GM10847 (cell line): Measurements from ENCODE around the gene ZDHHC24.

Source experiments
- POLR2A ChIP-seq: IDR thresholded peaks from 2 replicates; pipeline ENCODE4 v1.6.1; 2011; ENCODE audit not compliant: insufficient read length; ENCODE audit errors: extremely low read depth

Gene ZDHHC24

DNA sequence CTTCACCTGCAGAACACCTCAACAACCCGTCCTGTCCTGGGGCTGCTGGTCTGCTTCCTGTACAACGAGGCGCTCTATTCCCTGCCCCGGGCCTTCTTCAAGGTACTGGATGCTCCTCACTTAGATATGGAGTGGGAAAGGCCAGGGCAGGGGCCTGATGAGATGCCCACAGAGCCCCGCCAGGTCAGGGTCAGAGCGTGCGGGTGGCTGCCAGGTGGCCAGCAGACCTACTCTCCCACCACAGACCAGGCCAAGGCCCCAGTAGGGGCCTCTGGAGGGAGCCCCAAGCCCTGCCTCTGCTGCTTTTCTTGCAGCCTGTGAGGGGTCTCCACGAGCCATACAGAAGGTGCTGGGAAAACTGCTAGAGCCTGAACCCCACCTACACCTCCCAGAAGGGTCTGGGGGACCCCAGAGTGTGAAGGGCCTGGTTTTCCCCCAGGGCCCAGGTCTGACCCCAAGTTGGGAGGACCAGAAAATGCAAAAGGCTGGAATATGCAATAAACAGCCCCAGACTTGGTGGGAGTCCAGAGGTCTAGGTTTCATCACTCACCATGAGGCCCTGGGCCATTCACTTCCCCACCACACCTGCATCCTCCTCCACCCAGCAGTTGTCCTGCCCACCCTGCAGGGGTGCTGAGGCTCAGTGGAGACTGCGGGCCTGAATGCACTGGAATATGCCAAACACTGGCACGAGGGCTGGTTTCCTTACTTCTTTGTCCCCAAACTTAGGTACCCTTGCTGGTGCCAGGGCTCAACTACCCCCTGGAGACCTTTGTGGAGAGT, 14.7 kb downstream of the ZDHHC24 start:
- TF ChIP-seq POLR2A = no peak

DNA sequence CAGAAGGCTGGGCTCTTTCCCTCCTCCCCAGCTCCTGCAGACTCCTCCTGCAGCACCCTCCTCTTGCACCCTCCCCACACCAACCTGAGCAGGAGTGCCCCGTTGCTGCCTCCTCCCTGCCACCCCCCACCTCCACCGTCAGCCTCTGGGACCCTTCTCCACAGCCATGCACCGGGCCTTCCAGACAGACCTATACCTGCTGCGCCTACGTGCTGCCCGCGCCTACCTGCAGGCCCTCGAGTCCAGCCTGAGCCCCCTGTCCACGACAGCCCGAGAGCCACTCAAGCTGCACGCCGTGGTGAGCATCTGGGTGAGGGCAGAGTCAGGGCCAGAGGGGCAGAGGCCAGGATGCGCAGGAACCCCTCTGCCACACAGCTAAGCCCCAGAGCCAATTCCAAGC, 16.2 kb downstream of the ZDHHC24 start:
- TF ChIP-seq POLR2A = no peak

DNA sequence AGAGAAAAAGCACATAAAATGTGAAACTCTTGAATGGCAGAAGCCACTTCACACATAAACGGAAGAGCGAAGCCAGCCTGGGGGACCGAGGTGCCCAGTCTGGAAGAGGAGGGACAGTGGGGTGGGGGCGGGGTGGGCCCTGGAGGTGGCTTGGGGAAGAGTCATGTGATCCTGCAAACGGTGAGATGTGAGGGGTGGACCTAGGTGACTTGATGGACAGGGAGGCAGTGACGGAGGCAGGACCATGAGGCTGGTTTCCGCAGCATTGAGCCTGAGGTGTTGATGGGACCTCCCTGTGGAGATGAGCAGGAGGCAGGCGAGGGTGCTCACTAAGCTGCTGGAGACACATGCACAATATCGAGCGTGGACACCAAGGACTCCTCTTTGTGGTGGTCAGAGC, 16.8 kb downstream of the ZDHHC24 start:
- no peak for TF ChIP-seq POLR2A

DNA sequence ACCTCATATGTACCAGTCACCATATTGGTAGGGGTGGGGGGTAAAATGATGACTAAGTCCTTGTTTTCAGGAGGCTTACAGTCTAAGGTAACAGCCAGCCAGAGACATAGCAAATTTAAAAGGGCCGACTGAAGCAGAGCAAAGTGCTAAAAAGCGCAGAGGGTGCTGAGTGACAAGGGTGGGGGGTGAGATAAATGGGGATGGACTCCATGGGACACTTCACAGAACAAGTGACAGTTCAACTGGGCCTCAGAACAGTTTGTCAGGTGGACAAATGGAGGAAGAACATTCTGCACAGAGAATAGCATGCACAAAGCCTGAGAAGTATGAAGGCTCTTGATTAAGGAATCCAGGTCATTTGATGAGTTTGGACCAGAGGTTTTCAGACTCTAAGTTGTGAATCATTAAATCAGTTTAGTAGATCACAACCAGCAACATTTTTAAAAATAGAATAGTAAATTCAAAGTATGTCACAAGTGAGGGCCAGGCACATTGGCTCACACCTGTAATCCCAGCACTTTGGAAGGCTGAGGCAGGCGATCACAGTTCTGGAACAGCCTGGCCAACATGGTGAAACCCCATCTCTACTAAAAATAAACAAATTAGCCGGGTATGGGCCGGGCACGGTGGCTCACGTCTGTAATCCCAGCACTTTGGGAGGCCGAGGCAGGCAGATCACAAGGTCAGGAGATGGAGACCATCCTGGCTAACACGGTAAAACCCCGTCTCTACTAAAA, 21.4 kb downstream of the ZDHHC24 start:
- TF ChIP-seq POLR2A = no peak

DNA sequence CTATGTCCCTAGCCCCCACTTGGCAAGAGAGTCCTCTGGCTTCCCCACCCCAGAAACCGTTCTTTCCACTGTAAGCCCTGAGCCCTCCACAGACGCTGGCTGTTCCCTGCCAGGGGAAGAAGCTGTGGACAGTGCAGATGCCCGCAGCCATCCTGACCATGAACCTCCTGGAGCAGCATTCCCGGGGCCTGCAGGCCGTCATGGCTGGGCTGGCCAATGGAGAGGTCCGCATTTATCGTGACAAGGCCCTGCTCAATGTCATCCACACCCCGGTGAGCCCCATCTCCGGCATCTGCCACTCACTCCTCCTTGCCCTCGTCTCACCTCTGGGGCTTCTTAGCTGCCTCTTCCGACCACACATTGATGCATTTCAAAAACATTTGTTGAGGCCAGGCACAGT, 22.2 kb downstream of the ZDHHC24 start:
- no peak for TF ChIP-seq POLR2A

DNA sequence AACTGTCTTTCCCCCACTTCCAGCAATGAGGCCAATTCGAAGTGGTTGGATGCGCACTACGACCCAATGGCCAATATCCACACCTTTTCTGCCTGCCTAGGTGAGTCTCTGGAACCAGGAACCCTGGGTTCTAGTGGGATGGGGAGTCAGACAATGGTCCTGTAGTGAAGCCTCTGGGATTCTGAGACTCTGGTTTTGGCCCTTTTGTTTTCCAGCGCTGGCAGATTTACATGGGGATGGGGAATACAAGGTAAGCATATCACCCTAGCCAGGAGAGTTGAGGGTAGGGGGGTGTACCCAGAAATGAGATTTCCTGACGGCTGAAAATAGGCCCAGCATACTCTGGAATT, 34.9 kb downstream of the ZDHHC24 start:
- no peak for TF ChIP-seq POLR2A

DNA sequence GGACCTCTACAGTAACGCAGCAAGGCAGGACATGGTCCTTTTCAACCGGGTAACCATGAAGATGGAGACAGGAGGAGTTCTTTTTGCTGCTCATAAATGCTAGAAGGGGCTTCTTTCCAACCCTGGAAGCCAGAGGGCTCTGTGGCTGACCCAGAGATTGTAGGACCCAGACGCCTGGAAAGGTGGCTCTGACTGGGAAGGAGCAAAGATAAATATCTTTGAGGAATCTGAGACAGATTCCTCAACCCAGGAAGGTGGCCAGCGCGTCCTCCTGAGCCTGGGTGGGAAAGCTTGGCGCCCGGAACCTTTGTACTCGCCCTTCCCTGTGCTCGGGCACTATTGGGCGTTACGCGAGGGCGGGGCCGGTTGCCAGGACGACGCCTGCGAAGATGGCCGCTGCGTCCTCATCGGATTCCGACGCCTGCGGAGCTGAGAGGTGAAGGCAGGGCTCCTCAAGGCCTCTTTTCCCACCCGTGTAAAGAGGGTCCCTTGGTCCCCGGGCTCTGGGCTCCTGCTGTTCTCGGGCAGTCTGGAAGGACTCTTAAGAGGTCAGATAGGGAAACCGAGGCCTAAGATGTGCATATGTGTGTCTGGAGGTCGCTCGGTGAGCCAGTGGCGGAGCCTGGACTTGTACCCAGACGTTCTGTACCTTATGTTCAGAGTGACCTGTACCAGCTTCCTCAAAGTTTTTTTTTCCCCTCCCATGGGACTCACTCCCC, 35.4 kb downstream of the ZDHHC24 start, which contains the start of gene BBS1:
BBS1 (plus strand) TSS at position 365 of the 719 bp plus-strand sequence; CDS start at position 390, 25 bp downstream.
- TF ChIP-seq POLR2A = peak; percentile 34

DNA sequence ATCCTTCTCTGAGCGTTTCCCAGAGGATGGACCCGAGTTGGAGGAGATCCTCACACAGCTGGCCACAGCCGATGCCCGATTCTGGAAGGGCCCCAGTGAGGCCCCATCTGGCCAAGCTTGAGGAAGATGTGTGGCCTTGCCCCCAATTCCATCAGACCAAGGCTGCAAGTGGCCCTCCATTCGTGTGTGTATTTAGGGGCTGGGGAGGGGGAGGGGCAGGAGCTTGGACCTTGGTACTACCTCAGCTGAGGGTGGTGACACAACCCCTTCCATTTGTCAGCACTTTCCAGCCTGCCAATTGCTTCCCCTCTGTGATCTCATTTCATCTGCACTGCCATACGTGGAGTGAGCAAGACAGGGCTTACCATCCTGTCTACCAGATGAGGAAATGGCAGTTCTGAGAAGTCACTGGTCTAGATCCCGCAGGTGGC, 36.7 kb downstream of the ZDHHC24 start:
- TF ChIP-seq POLR2A = no peak

DNA sequence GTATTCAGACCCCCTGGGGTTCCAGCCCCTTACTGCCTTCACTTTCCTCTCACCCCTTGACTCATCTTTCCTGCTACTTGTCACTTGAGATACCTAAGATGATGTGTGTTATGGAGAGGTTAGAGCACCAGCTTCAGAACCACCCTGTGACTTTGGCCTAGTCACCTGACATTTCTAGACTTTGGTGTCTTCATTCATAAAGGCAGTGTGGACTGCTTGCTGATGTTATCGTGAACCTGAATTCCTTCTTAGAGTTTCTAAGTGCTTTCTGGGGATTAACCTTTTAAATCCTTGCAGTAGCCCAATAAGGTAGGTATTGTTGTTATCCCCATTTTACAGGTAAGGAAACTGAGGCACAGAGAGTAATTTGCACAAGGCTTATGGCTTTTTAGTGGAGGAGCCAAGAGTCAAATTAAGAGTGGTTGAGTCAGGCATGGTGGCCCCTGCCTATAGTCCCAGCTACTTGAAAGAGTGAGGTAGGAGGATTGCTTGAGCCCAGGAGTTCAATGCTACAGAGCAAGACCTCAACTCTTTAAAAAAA, 40.5 kb downstream of the ZDHHC24 start:
- no peak for TF ChIP-seq POLR2A

DNA sequence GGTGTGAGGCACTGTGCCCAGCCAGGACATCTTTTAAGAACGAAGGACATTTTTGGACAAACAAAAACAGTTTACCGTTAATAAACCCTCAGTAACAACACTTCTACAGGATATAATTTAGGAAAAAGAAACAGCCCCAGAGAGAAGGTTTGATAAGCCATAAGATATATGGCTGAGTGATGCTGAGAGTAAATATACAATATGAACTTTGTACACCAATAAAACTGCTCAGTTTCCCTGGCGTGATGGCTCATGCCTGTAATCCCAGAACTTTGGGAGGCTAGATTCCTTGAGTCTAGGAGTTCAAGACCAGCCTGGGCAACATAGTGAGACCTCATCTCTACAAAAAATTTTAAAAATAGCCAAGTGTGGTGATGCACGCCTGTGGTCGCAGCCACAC, 47.3 kb downstream of the ZDHHC24 start:
- no peak for TF ChIP-seq POLR2A

DNA sequence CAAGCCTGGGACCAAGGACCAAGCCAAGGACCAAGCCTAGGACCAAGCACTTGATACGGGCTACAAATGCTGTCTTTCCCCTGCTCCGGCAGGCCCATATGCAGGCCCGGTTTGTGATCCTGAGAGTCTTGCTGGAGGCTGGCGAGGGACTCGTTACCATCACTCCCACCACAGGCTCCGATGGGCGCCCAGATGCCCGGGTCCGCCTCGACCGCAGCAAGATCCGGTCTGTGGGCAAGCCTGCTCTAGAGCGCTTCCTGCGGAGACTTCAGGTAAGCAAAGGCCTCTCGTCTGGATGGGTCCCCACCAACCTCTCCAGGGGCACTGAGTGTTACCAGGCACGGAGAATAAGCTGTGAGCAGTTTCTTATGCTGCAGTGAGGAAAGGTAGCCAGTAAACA, 48.6 kb downstream of the ZDHHC24 start:
- no peak for TF ChIP-seq POLR2A

DNA sequence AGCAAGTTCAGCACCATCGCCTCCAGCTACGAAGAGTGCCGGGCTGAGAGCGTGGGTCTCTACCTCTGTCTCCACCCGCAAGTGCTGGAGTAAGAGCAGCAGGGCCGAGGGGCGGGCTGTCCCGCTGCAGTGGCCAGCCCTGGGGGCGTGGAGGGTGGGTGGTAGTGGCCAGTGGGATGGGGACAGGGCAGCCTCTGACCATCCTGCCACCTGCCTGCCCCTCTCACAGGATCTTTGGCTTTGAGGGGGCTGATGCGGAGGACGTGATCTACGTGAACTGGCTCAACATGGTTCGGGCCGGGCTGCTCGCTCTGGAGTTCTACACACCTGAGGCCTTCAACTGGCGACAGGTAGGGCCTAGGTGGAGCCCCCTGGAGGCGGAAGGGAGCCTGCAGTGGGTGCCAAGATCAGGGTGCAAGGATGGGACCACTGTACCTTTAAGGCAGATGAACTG, 50.4 kb downstream of the ZDHHC24 start:
- no peak for TF ChIP-seq POLR2A

DNA sequence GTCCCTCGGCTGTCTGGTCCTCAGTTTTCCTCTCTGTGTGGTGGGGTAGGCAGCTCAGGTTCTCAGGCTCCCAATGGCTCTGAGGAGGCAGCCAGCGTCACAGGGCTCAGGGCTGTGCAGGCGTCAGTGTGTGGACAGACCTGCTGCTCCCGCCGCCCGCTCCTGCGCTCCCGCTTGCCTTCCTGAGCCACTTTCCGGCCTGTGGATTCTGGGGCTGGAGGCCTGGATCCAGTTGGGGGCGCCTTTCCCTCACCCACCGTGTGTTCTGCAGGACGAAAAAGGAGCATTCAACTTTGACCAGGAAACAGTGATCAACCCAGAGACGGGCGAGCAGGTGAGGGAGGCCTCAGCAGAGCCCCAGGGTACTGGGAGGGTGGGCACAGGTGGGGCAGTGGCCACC, 50.9 kb downstream of the ZDHHC24 start:
- TF ChIP-seq POLR2A = no peak

DNA sequence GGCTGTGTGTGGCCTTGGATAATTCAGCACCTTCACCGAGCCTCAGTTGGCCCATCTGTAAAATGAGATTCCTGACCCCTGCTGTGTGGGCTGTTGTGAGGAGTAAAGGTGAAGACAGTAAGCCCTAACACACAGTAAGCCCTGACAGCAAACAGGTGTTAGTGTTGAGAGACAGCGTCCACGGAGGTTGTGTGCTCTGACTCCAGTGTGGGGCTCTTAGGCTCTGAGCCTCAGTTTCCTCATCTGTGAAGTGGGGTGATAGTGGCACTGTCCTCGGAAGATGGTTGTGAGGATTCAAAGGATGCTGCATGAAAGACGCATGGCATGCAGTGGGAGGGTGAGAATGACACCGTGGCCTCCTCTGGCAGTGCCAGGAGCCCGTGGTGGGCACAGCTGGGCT, 51.4 kb downstream of the ZDHHC24 start:
- TF ChIP-seq POLR2A = no peak

DNA sequence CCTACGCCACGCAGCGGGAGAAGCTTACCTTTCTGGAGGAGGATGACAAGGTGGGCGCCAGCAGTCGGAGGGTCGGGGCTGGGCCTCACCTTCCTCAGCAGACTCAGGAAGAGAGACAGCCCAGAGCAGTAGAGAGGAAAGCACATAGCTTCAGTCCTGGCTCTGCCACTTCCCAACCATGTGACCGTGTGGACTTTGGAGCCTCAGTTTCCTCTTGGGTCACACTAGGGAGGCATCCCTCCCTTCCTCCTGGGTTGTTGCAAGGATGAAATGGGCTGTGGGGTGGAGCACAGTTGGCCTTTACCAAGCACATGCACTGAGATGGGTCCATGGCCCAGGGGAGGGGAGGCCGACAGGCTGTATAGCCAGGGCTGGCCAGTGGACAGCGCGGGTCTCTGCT, 52.7 kb downstream of the ZDHHC24 start:
- TF ChIP-seq POLR2A = no peak
